PFSK-1 (cell line): ENCODE data around the gene SLC1A7.

ENCODE experiments used
- POLR2AphosphoS5 ChIP-seq: IDR thresholded peaks from 2 replicates; pipeline ENCODE4 v1.6.1; 2012; ENCODE audit warnings: low read depth, mild to moderate bottlenecking, control low read depth, low read length, moderate library complexity
- SIN3A ChIP-seq: IDR thresholded peaks from 2 replicates; pipeline ENCODE4 v1.6.1; 2012; ENCODE audit warnings: mild to moderate bottlenecking, low read length, moderate library complexity, borderline replicate concordance; ENCODE audit not compliant: insufficient read depth
- TAF1 ChIP-seq: IDR thresholded peaks from 2 replicates; pipeline ENCODE4 v1.6.1; 2012; ENCODE audit warnings: low read length, control low read depth, borderline replicate concordance; ENCODE audit not compliant: insufficient read depth
- TF ChIP-seq, protein P1 (sequence below), 2 experiments: IDR thresholded peaks; 2 replicates each; pipeline versions ENCODE4 v1.6.1 to v1.8.0; 2011 to 2012; ENCODE audit warnings: low read depth in 2 of 2, low read length in 2 of 2, control low read depth in 1 of 2, inconsistent platforms in 1 of 2, mild to moderate bottlenecking in 1 of 2, moderate library complexity in 1 of 2; ENCODE audit not compliant: insufficient read depth in 1 of 2

DNA sequence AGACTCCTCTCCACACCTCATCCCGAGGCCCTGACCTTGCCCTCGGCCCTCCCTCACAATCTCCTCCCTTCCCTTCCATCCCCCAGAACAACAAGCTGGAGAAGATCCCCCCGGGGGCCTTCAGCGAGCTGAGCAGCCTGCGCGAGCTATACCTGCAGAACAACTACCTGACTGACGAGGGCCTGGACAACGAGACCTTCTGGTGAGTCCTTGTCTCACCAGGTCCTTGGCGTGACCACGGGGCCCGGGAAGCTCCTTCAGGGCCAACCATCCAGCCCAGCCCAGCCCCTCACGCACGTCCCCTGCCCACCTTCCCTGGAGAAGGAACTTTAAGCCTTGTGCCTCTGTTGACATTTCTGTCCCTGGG is 64.9 kb downstream of the SLC1A7 start:
- TF ChIP-seq POLR2AphosphoS5: no peak
- no peak for TF ChIP-seq TAF1
- TF ChIP-seq SIN3A: no peak
- TF ChIP-seq, protein P1, sequence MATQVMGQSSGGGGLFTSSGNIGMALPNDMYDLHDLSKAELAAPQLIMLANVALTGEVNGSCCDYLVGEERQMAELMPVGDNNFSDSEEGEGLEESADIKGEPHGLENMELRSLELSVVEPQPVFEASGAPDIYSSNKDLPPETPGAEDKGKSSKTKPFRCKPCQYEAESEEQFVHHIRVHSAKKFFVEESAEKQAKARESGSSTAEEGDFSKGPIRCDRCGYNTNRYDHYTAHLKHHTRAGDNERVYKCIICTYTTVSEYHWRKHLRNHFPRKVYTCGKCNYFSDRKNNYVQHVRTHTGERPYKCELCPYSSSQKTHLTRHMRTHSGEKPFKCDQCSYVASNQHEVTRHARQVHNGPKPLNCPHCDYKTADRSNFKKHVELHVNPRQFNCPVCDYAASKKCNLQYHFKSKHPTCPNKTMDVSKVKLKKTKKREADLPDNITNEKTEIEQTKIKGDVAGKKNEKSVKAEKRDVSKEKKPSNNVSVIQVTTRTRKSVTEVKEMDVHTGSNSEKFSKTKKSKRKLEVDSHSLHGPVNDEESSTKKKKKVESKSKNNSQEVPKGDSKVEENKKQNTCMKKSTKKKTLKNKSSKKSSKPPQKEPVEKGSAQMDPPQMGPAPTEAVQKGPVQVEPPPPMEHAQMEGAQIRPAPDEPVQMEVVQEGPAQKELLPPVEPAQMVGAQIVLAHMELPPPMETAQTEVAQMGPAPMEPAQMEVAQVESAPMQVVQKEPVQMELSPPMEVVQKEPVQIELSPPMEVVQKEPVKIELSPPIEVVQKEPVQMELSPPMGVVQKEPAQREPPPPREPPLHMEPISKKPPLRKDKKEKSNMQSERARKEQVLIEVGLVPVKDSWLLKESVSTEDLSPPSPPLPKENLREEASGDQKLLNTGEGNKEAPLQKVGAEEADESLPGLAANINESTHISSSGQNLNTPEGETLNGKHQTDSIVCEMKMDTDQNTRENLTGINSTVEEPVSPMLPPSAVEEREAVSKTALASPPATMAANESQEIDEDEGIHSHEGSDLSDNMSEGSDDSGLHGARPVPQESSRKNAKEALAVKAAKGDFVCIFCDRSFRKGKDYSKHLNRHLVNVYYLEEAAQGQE (IDR thresholded peaks at IDR 0.05; ENCODE audit: insufficient read depth in 1 of 2, low read depth in 2 of 2, low read length in 2 of 2): no peak
